ENCODE measurements around the gene UNC13A.
"Not testable (repeated sequence)": the region's sequence is repeated elsewhere in the genome, so short reads cannot be mapped to it uniquely, and the experiment has no call there.

The UNC13A gene

DNA sequence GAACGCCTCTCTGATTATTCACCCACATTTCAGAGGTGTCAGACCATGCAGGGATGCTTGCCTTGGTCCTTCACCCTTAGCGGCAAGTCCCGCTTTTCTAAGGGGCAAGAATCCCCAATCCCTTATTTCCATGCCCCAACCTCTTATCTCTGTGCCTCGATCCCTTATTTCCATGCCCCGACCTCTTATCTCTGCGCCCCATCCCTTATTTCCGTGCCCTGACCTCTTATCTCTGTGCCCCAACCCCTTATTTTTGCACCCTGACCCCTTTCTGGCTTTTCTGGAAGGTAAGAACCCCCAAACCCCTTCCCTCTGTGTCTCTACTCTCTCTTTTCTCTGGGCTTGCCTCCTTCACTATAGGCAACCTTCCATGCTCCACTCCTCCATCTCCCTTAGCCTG is 93.9 kb downstream of the UNC13A start:
- in situ Hi-C loops (cut with HindIII; ENCODE audit: low pct_ligation_motif_present, low pct_unique_long_range_greater_than_20kb, low sequenced_read_pairs); DNase-seq: not testable (repeated sequence)

GRCh38 chr19:17590866-17591265 is 97.3 kb downstream of the UNC13A start:
- in situ Hi-C loops (cut with HindIII; ENCODE audit: low pct_ligation_motif_present, low pct_unique_long_range_greater_than_20kb, low sequenced_read_pairs) = no loop called here
- no peak for DNase-seq

- DNase-seq; in situ Hi-C loops (cut with HindIII; ENCODE audit: low pct_ligation_motif_present, low pct_unique_long_range_greater_than_20kb, low sequenced_read_pairs): not testable (repeated sequence)
Observed at GRCh38 chr19:17585395-17585794, 102.8 kb downstream of the UNC13A start.

GRCh38 chr19:17584132-17584531 is 104.0 kb downstream of the UNC13A start:
- in situ Hi-C loops (cut with HindIII; ENCODE audit: low pct_ligation_motif_present, low pct_unique_long_range_greater_than_20kb, low sequenced_read_pairs) = no loop called here
- no peak for DNase-seq

GRCh38 chr19:17582613-17583012 is 105.5 kb downstream of the UNC13A start:
- no peak for DNase-seq
- in situ Hi-C loops (cut with HindIII; ENCODE audit: low pct_ligation_motif_present, low pct_unique_long_range_greater_than_20kb, low sequenced_read_pairs) = no loop called here

- no peak for DNase-seq
Observed at GRCh38 chr19:17581211-17581874, 106.8 kb downstream of the UNC13A start.

DNA sequence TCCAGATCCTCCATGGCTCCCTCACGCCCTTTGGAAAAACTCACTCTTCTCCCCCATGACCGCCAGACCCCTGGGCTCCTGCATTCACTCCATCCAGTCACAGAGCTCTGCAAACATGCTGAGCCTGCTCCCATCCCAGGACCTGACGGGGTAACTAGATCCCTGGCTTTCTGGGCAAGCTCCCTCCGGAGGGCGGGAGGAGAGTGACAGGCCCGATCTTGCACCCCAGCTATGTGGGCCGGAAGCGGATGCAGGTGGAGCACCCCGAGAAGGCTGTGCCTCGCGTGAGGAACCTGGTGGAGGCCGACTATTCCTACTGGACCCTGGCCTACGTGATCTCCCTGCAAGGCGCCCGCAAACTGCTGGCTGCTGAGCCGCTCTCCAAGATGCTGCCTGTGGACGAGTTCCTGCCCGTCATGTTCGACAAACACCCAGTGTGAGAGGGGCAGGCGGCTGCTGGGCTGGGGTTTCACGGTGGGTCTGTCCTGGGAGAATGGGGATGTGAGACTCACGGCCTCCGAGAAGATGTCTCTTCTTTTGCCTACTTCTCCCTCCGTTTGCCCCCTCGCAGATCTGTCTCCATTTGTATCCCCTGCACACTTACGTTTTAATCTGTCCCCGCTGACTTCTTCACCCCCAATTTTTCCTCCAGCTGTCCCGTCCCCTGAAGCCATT is 107.5 kb downstream of the UNC13A start:
- no peak for DNase-seq

More at GRCh38 chr19:17581211-17581874, 106.8 kb downstream of the UNC13A start:
- in situ Hi-C loops (cut with HindIII; ENCODE audit: low pct_ligation_motif_present, low pct_unique_long_range_greater_than_20kb, low sequenced_read_pairs) = no loop called here

GRCh38 chr19:17579661-17580244 is 108.4 kb downstream of the UNC13A start:
- in situ Hi-C loops (cut with HindIII; ENCODE audit: low pct_ligation_motif_present, low pct_unique_long_range_greater_than_20kb, low sequenced_read_pairs) = no loop called here
- peak; percentile 23 for DNase-seq

More for the DNA sequence above, 107.5 kb downstream of the UNC13A start:
- in situ Hi-C loops (cut with HindIII; ENCODE audit: low pct_ligation_motif_present, low pct_unique_long_range_greater_than_20kb, low sequenced_read_pairs) = no loop called here

DNA sequence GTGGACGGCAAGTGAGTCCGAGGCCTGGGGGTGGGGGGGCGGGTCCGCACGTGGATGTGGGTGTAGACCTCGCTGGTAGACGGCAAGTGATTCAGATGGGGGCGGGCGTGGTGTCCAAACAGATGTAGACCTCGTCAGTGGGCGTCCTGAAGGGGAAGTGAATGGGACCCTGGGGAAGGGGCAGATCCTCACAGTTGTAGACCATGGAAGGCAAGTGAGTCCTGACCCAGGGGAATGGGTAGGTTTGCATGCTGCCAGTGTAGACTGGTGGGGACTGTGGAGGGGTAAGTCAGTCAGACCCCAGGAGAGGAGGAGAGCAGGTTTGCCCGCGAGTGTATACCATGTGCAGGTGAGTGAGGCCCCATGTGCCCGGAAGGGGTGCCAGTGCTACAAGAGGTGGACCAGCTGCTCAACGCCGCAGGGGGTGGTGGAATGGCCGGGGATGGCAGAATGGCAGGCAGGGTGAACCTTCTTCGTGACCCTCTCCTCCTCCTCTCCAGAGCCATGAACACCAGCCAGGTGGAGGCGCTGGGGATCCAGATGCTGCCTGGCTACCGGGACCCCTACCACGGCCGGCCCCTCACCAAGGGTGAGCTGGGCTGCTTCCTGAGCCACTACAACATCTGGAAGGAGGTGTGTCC is 110.6 kb downstream of the UNC13A start:
- in situ Hi-C loops (cut with HindIII; ENCODE audit: low pct_ligation_motif_present, low pct_unique_long_range_greater_than_20kb, low sequenced_read_pairs) = no loop called here
- DNase-seq = no peak

GRCh38 chr19:17576758-17577456 is 111.2 kb downstream of the UNC13A start:
- peak; percentile 10 for DNase-seq
- in situ Hi-C loops (cut with HindIII; ENCODE audit: low pct_ligation_motif_present, low pct_unique_long_range_greater_than_20kb, low sequenced_read_pairs) = no loop called here

GRCh38 chr19:17575871-17576757 is 112.0 kb downstream of the UNC13A start:
- in situ Hi-C loops (cut with HindIII; ENCODE audit: low pct_ligation_motif_present, low pct_unique_long_range_greater_than_20kb, low sequenced_read_pairs) = no loop called here
- DNase-seq = no peak

DNA sequence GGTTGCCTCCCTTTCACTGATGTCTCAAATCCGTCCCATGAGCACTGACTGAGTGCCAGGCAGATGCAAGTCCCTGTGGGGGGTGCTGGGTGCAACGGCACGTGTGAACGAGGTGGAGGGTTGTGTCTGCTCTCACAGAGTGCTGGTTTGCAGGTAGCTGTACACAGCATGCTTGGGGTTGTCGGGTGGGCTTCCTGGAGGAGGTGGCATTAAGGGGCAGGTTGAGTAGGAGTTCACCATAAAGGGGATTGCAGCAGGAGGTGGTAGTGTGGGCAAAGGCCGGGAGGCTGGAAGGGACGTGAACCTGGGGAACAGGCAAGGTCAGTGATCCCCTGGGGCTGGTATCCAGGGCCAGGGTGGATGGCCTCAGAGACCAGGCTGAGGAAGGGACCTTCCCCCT is 115.5 kb downstream of the UNC13A start:
- no peak for DNase-seq

GRCh38 chr19:17570791-17571190 is 117.4 kb downstream of the UNC13A start:
- no peak for DNase-seq
- in situ Hi-C loops (cut with HindIII; ENCODE audit: low pct_ligation_motif_present, low pct_unique_long_range_greater_than_20kb, low sequenced_read_pairs) = no loop called here

More for the DNA sequence above, 115.5 kb downstream of the UNC13A start:
- in situ Hi-C loops (cut with HindIII; ENCODE audit: low pct_ligation_motif_present, low pct_unique_long_range_greater_than_20kb, low sequenced_read_pairs) = no loop called here

- DNase-seq; in situ Hi-C loops (cut with HindIII; ENCODE audit: low pct_ligation_motif_present, low pct_unique_long_range_greater_than_20kb, low sequenced_read_pairs): not testable (repeated sequence)
Observed at GRCh38 chr19:17570291-17570690, 117.9 kb downstream of the UNC13A start.

DNA sequence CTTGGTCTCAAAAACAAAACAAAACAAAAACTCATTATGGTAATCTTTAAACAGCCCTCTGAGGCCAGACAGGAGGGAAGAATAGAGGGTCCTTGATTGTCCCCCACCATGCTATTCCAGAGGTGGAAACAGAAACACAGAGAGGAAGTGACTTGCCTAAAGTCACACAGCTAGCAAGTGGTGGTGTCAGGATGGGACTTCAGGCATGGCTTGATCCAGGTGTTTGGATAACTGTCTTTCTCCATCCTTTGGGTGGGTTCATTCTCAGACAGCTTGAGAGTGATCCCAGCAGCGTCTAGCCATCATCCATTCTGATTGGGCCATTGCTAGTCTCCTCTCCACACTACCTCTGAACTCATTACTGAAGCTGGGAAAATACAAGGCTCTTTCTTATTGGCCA is 120.2 kb downstream of the UNC13A start:
- no peak for DNase-seq
- in situ Hi-C loops (cut with HindIII; ENCODE audit: low pct_ligation_motif_present, low pct_unique_long_range_greater_than_20kb, low sequenced_read_pairs) = no loop called here

DNA sequence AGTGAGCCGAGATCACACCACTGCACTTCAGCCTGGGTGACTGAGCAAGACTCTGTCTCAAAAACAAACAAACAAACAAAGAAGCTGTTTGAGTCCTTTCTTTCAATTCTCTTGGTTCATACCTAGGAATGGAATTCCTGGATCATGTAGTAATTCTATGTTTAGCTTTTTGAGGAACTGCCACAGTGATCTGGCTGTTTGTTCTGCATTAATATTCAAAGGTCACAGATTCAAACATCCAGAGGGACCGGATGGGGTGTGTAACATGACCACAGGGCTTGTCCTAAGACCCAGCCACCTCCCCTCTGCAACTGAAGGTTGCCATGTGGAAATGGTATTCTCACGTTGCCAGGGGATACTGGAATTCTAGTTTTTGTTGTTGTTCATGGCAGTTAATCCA is 122.5 kb downstream of the UNC13A start:
- in situ Hi-C loops (cut with HindIII; ENCODE audit: low pct_ligation_motif_present, low pct_unique_long_range_greater_than_20kb, low sequenced_read_pairs) = no loop called here
- DNase-seq = no peak

GRCh38 chr19:17564781-17565180 is 123.4 kb downstream of the UNC13A start:
- no peak for DNase-seq
- in situ Hi-C loops (cut with HindIII; ENCODE audit: low pct_ligation_motif_present, low pct_unique_long_range_greater_than_20kb, low sequenced_read_pairs) = no loop called here

DNA sequence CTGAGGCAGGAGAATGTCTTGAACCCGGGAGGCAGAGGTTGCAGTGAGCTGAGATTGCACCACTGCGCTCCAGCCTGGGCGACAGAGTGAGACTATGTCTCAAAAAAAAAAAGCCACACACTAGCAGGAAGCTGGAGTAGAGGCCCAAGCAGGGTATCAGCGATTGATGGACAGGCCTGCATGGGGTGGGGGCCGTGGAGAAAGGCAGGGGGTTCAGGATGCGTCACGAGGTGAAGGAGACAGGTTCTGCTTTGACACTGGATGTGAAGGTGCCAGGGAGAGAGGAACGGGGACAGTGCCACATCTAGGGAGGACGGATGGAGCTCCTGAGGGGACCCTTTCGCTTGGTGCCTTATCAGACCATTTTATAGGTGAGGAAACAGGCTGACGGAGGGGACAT is 125.6 kb downstream of the UNC13A start:
- no peak for DNase-seq
- in situ Hi-C loops (cut with HindIII; ENCODE audit: low pct_ligation_motif_present, low pct_unique_long_range_greater_than_20kb, low sequenced_read_pairs) = no loop called here

Measured in ACHN (cell line).